LNCaP clone FGC (cell line): ENCODE measurements around the gene NTNG2.

Source experiments
- DNase-seq: peaks from one replicate; pipeline ENCODE4 v3.0.0-alpha.2; 2011; ENCODE audit warnings: low read depth
- H3K4me3 ChIP-seq: 2 replicates; pipeline ENCODE4 v1.5.1; 2011; ENCODE audit warnings: mild to moderate bottlenecking, low read depth, low read length, control low read depth
- CTCF ChIP-seq: IDR thresholded peaks from 2 replicates; pipeline ENCODE4 v1.5.1; 2012; ENCODE audit warnings: mild to moderate bottlenecking; ENCODE audit not compliant: control insufficient read depth, insufficient read depth; ENCODE audit errors: extremely low read depth

Gene NTNG2

GRCh38 chr9:132183134-132183533 lies 21.3 kb downstream of the NTNG2 start:
- no peak for DNase-seq
- H3K4me3 ChIP-seq = no peak overlapping the region
- TF ChIP-seq CTCF = no peak

- DNase-seq = no peak
- TF ChIP-seq CTCF = no peak
- no peak overlapping the region for H3K4me3 ChIP-seq
Measured at GRCh38 chr9:132183715-132184114, 21.9 kb downstream of the NTNG2 start.

- no peak overlapping the region for H3K4me3 ChIP-seq
- DNase-seq = no peak
- no peak for TF ChIP-seq CTCF
Measured at GRCh38 chr9:132184124-132184523, 22.3 kb downstream of the NTNG2 start.

GRCh38 chr9:132185073-132186009 lies 23.5 kb downstream of the NTNG2 start:
- no peak overlapping the region for H3K4me3 ChIP-seq
- TF ChIP-seq CTCF = no peak
- no peak for DNase-seq

GRCh38 chr9:132187121-132187620 lies 25.3 kb downstream of the NTNG2 start:
- no peak for DNase-seq

GRCh38 chr9:132190966-132191365 lies 29.1 kb downstream of the NTNG2 start:
- no peak for TF ChIP-seq CTCF
- H3K4me3 ChIP-seq = no peak overlapping the region
- DNase-seq = no peak

More at GRCh38 chr9:132187121-132187620, 25.3 kb downstream of the NTNG2 start:
- no peak overlapping the region for H3K4me3 ChIP-seq
- no peak for TF ChIP-seq CTCF
